Sigmoid colon (tissue), 7 donors: ENCODE results near the gene PCCB. TPM values are rescaled to one million over a fixed set of nuclear protein-coding genes. Genes with fewer than 3 reads are reported as not detected.

Source experiments
- DNase-seq: peaks from one replicate; pipeline ENCODE4 v3.0.0-alpha.2; 2019
- H3K27ac ChIP-seq, 4 donors: fragments of 200-600 bp; sonication (generic); one replicate each; pipeline ENCODE4 v1.5.1; 2016 to 2019; ENCODE audit warnings: mild to moderate bottlenecking in 1 of 4
- H3K27me3 ChIP-seq, 3 donors: fragments of 200-600 bp; sonication (generic); one replicate each; pipeline ENCODE4 v1.5.1; 2019; ENCODE audit warnings: mild to moderate bottlenecking in 1 of 3
- H3K36me3 ChIP-seq, 4 donors: fragments of 200-600 bp; sonication (generic); one replicate each; pipeline ENCODE4 v1.5.1; 2016 to 2019
- H3K4me1 ChIP-seq, 4 donors: fragments of 200-600 bp; sonication (generic); one replicate each; pipeline ENCODE4 v1.5.1; 2017 to 2019
- H3K4me3 ChIP-seq, 4 donors: fragments of 200-600 bp; sonication (generic); one replicate each; pipeline ENCODE4 v1.5.1; 2017 to 2019; ENCODE audit warnings: mild to moderate bottlenecking in 2 of 4, moderate library complexity in 1 of 4
- H3K9me3 ChIP-seq, 4 donors: fragments of 200-600 bp in 3 of 4; sonication (generic) in 3 of 4; one replicate each; pipeline versions ENCODE4 v1.5.1 to v1.6.1; 2013 to 2019
- EP300 ChIP-seq, 4 donors: sonication (generic); formaldehyde crosslinking; IDR thresholded peaks; one replicate each; pipeline ENCODE4 v1.6.1; 2017; ENCODE audit warnings: antibody characterized with exemption in 4 of 4
- POLR2A ChIP-seq, 2 donors: fragments of 450-650 bp; IDR thresholded peaks; one replicate each; pipeline ENCODE4 v1.6.1; 2016; ENCODE audit warnings: antibody characterized with exemption in 2 of 2, mild to moderate bottlenecking in 2 of 2, moderate library complexity in 2 of 2
- POLR2AphosphoS5 ChIP-seq, 4 donors: sonication (generic); formaldehyde crosslinking; IDR thresholded peaks; one replicate each; pipeline ENCODE4 v1.6.1; 2017; ENCODE audit warnings: antibody characterized with exemption in 4 of 4
- WGBS, 2 donors: extraction: QIAGEN DNeasy Blood & Tissue Kit; methylation state at CpG; one replicate each; pipeline ENCODE4 v1.1.7; 2013; 5-methylcytosine and 5-hydroxymethylcytosine counted together
- intact Hi-C: fragments of 100-400 bp; cut with DNase I; formaldehyde crosslinking; loops from one replicate; pipeline ENCODE4 v1.15.1; 2023
- polyA plus RNA-seq, 3 donors: library from polyadenylated mRNA; stranded (reverse); fragments of 200-250 nt; gene quantifications; one replicate each; pipeline ENCODE4 v1.2.3, GENCODE V29; 2013
- total RNA-seq, 4 donors: library from RNA; depleted of rRNA; stranded (reverse); fragments of >200 nt; gene quantifications; one replicate each; pipeline ENCODE4 v1.1.0, GENCODE V29; 2016
- TF ChIP-seq, protein P1 (sequence below), 4 experiments: fragments of 450-650 bp in 3 of 4; fragments of 200-600 bp in 1 of 4; IDR thresholded peaks; one replicate each; pipeline ENCODE4 v1.5.1; 2016 to 2019; ENCODE audit warnings: antibody characterized with exemption in 4 of 4, mild to moderate bottlenecking in 3 of 4, moderate library complexity in 2 of 4
- donor health status: healthy with polysubstance abuse.
- donor health status: Bipolar disorder and iron deficiency.
- donor health status: healthy.

Gene PCCB
- total and polyA plus RNA-seq, 7 donors = 24.8 to 64.3 (median 31.2) TPM

GRCh38 chr3:136249091-136249490 lies 1.0 kb upstream of the PCCB start:
- intact Hi-C loops = no loop called here
- no peak for TF ChIP-seq POLR2AphosphoS5 (IDR thresholded peaks at IDR 0.05)
- no peak for TF ChIP-seq POLR2A (IDR thresholded peaks at IDR 0.05)
- no peak for TF ChIP-seq EP300 (IDR thresholded peaks at IDR 0.05)
- TF ChIP-seq, protein P1, sequence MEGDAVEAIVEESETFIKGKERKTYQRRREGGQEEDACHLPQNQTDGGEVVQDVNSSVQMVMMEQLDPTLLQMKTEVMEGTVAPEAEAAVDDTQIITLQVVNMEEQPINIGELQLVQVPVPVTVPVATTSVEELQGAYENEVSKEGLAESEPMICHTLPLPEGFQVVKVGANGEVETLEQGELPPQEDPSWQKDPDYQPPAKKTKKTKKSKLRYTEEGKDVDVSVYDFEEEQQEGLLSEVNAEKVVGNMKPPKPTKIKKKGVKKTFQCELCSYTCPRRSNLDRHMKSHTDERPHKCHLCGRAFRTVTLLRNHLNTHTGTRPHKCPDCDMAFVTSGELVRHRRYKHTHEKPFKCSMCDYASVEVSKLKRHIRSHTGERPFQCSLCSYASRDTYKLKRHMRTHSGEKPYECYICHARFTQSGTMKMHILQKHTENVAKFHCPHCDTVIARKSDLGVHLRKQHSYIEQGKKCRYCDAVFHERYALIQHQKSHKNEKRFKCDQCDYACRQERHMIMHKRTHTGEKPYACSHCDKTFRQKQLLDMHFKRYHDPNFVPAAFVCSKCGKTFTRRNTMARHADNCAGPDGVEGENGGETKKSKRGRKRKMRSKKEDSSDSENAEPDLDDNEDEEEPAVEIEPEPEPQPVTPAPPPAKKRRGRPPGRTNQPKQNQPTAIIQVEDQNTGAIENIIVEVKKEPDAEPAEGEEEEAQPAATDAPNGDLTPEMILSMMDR (IDR thresholded peaks at IDR 0.05) = no peak

DNA sequence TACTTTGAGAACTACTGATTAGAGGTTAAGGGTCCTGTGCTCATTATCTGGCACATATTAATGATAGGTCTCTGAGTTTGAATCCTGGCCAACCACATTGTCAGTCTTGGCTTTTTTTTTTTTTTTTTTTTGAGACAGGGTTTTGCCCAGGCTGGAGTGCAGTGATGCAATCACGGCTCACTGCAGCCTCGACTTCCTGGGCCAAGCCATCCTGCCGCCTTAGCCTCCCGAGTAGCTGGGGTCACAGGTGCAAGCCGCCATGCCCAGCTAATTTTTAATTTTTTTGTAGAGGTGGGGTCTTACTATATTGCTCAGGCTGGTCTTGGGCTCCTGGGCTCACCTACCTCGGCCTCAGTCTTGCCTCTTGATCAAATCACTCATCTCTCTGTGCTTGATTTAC lies 547 bp upstream of the PCCB start:
- intact Hi-C loops = no loop called here
- DNase-seq = no peak
- peak overlapping the region; percentile 66 to 72 (median 68) for H3K4me3 ChIP-seq
- no peaks in the 10 kb centered on the region for H3K27me3 ChIP-seq
- H3K9me3 ChIP-seq = no peaks in the 10 kb centered on the region
- no peaks in the 10 kb centered on the region for H3K36me3 ChIP-seq
- TF ChIP-seq, protein P1 (IDR thresholded peaks at IDR 0.05) = no peak
- H3K4me1 ChIP-seq = peaks cover 0 to 18% (median 15%) of the 10 kb centered on the region in 4 donors
- WGBS, 2 donors = 81% methylated on average over 6 of the region's 6 CpGs
- H3K27ac ChIP-seq = peak overlapping the region; percentile 89 to 93 (median 92)

More at GRCh38 chr3:136249091-136249490, 1.0 kb upstream of the PCCB start:
- H3K4me3 ChIP-seq = no peak overlapping the region
- no peaks in the 10 kb centered on the region for H3K9me3 ChIP-seq
- peaks cover 0 to 18% (median 15%) of the 10 kb centered on the region in 4 donors for H3K4me1 ChIP-seq
- no peak overlapping the region for H3K27ac ChIP-seq
- no peaks in the 10 kb centered on the region for H3K27me3 ChIP-seq
- DNase-seq = no peak
- WGBS, 2 donors = 96 to 97% methylated on average over 3 of the region's 3 CpGs
- no peaks in the 10 kb centered on the region for H3K36me3 ChIP-seq

DNA sequence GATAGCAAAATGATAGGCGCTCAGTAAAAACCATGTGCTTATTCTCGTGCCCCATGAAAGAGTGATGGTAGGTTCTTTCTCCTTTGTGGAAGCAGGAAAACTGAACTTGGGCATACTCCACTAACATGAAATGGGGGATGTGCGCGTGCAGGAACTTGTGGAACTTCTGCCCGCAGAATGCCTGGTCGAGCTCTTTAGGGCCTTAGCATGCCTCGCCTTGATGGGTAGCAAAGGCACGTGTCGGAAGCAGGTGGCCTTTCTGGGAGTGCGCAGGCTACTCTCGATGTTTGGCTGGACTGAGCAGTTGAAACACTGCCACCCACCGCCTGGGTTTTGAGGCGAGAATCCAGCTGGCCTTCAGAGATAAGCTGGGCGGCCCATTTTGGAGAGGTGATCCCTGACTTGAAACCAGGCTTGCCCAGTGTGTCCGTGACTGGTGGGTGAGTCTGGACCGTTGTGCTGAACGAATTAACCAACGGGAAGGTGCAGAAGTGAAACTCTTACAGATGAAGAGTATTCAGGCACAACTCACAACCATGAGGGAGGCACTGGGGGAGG lies 842 bp downstream of the PCCB start:
- H3K9me3 ChIP-seq = no peaks in the 10 kb centered on the region
- intact Hi-C loops = loop anchor here (1.0 to 10.0 kb wide), 5 partner anchors 55 to 764 kb away; partner anchors contain the start of genes MSL2 and PPP2R3A
- 27 to 29% methylated on average over 18 of the region's 18 CpGs for WGBS, 2 donors
- H3K4me3 ChIP-seq = peak overlapping the region; percentile 66 to 72 (median 68)
- peaks cover 0 to 18% (median 15%) of the 10 kb centered on the region in 4 donors for H3K4me1 ChIP-seq
- H3K27me3 ChIP-seq = no peaks in the 10 kb centered on the region
- peaks cover 0 to 7% (median 1%) of the 10 kb centered on the region in 4 donors for H3K36me3 ChIP-seq
- peak; percentile 83 for DNase-seq
- TF ChIP-seq POLR2AphosphoS5 (IDR thresholded peaks at IDR 0.05) (peak in 1 of 4 donors; percentile 11), EP300 (IDR thresholded peaks at IDR 0.05) (no peak), POLR2A (IDR thresholded peaks at IDR 0.05) (no peak)
- TF ChIP-seq, protein P1 (IDR thresholded peaks at IDR 0.05) = no peak
- peak overlapping the region; percentile 89 to 93 (median 92) for H3K27ac ChIP-seq

DNA sequence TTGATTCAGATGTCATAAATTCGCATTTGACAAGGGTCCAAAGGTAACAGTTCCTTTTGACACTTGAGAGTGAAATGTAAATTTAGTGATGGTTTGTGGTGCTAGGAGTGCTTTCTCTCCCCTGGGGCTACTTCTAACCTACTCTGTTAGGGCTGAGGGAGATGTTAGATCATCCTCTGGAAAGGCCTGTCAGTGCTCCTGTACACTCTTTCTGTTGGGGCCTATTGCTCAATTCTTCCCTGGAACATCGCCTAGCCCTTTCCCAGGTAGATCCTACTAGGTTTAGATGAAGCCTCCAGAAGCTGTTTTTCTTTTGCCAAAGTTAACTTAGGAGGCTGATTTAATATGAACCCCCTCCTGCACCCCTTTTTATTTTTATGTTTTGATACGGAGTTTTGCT lies 1.4 kb downstream of the PCCB start:
- 69 to 87% methylated on average over 3 of the region's 3 CpGs for whole genome bisulfite sequencing, 2 donors
- peak overlapping the region in 1 of 4 donors; percentile 66 for H3K4me3 ChIP-seq
- H3K4me1 ChIP-seq = peaks cover 0 to 18% (median 15%) of the 10 kb centered on the region in 4 donors
- peak overlapping the region; percentile 89 to 93 (median 92) for H3K27ac ChIP-seq
- H3K36me3 ChIP-seq = peaks cover 0 to 12% (median 4%) of the 10 kb centered on the region in 4 donors
- intact Hi-C loops = loop anchor here (2.0 to 10.0 kb wide), 4 partner anchors 173 to 763 kb away; partner anchors contain the start of gene PPP2R3A
- no peak for DNase-seq
- TF ChIP-seq POLR2A (IDR thresholded peaks at IDR 0.05) (no peak), EP300 (IDR thresholded peaks at IDR 0.05) (no peak), POLR2AphosphoS5 (IDR thresholded peaks at IDR 0.05) (no peak)
- TF ChIP-seq, protein P1 (IDR thresholded peaks at IDR 0.05) = no peak
- H3K9me3 ChIP-seq = no peaks in the 10 kb centered on the region
- H3K27me3 ChIP-seq = no peaks in the 10 kb centered on the region
